MM.1S (cell line): Measurements from ENCODE around the gene PLEKHG7.

Source experiments
- EZH2phosphoT487 ChIP-seq: fragments of 300-600 bp; sonication (generic); IDR thresholded peaks from 2 replicates; pipeline ENCODE4 v1.6.1; 2018; ENCODE audit warnings: antibody characterized with exemption, low read length
- TF ChIP-seq, protein P1 (sequence below): fragments of 300-600 bp; sonication (generic); IDR thresholded peaks from 2 replicates; pipeline ENCODE4 v1.5.1; 2016; ENCODE audit warnings: antibody characterized with exemption, low read length, mixed read lengths

DNA sequence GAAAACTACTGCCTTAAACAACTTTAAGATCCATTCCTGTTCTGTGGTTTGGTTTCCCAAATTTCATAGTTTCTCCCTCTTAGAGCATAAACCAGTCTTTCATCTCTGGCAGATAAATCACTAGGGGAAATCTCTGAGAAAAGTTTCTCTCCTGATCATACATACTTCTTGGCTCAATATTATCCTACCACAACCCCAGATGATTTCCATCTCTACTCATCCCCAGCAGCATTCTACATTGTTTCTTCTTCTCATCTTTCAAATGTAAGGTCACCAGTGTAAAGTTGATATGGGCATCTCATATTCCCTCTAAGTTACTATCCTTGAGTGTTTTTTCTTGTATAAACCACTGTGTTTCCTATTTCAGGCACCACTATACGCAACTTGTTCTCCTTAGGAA lies 45.9 kb upstream of the PLEKHG7 start:
- TF ChIP-seq, protein P1, sequence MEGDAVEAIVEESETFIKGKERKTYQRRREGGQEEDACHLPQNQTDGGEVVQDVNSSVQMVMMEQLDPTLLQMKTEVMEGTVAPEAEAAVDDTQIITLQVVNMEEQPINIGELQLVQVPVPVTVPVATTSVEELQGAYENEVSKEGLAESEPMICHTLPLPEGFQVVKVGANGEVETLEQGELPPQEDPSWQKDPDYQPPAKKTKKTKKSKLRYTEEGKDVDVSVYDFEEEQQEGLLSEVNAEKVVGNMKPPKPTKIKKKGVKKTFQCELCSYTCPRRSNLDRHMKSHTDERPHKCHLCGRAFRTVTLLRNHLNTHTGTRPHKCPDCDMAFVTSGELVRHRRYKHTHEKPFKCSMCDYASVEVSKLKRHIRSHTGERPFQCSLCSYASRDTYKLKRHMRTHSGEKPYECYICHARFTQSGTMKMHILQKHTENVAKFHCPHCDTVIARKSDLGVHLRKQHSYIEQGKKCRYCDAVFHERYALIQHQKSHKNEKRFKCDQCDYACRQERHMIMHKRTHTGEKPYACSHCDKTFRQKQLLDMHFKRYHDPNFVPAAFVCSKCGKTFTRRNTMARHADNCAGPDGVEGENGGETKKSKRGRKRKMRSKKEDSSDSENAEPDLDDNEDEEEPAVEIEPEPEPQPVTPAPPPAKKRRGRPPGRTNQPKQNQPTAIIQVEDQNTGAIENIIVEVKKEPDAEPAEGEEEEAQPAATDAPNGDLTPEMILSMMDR, result no peak
- TF ChIP-seq EZH2phosphoT487, result no peak
